Smooth muscle cell (in vitro differentiated cells): Measurements from ENCODE around the gene PPM1B. TPM values are rescaled to one million over a fixed set of nuclear protein-coding genes. Genes with fewer than 3 reads are reported as not detected.

Source experiments
- DNase-seq: peaks from one replicate; lab custom pipeline; 2025; ENCODE audit not compliant: unreplicated experiment; lab: John Stamatoyannopoulos, UW
- H2AFZ ChIP-seq: fragments of 200-600 bp; sonication (generic); 2 replicates; pipeline ENCODE4 v1.6.0; 2016; ENCODE audit warnings: antibody characterized with exemption, low read depth, mild to moderate bottlenecking
- H3F3A ChIP-seq: fragments of 200-600 bp; sonication (generic); 2 replicates; pipeline ENCODE4 v1.6.0; 2017; ENCODE audit warnings: antibody characterized with exemption, low read depth
- H3K27ac ChIP-seq: fragments of 200-600 bp; sonication (generic); 2 replicates; pipeline ENCODE4 v1.5.1; 2016; ENCODE audit warnings: low read depth, mild to moderate bottlenecking
- H3K27me3 ChIP-seq: fragments of 200-600 bp; sonication (generic); 2 replicates; pipeline ENCODE4 v1.6.1; 2016; ENCODE audit warnings: low read depth, mild to moderate bottlenecking
- H3K36me3 ChIP-seq: fragments of 200-600 bp; sonication (generic); 2 replicates; pipeline ENCODE4 v1.5.1; 2016; ENCODE audit warnings: low read depth
- H3K4me1 ChIP-seq: fragments of 200-600 bp; sonication (generic); 2 replicates; pipeline ENCODE4 v1.5.1; 2016; ENCODE audit warnings: low read depth
- H3K4me2 ChIP-seq: fragments of 200-600 bp; sonication (generic); 2 replicates; pipeline ENCODE4 v1.6.0; 2016; ENCODE audit warnings: mild to moderate bottlenecking
- H3K4me3 ChIP-seq: fragments of 200-600 bp; sonication (generic); 2 replicates; pipeline ENCODE4 v1.5.1; 2016; ENCODE audit warnings: mild to moderate bottlenecking
- H3K79me2 ChIP-seq: fragments of 200-600 bp; sonication (generic); 2 replicates; pipeline ENCODE4 v1.6.0; 2016; ENCODE audit warnings: low read depth, mild to moderate bottlenecking
- H3K9ac ChIP-seq: fragments of 200-600 bp; sonication (generic); 2 replicates; pipeline ENCODE4 v1.6.0; 2016; ENCODE audit warnings: low read depth
- H3K9me3 ChIP-seq: fragments of 200-600 bp; sonication (generic); replicated peaks from 2 replicates; pipeline ENCODE4 v1.5.1; 2016; ENCODE audit warnings: low read depth
- H4K20me1 ChIP-seq: fragments of 200-600 bp; sonication (generic); 2 replicates; pipeline ENCODE4 v1.6.0; 2016; ENCODE audit warnings: low read depth
- CTCF ChIP-seq: fragments of 200-600 bp; sonication (generic); IDR thresholded peaks from 2 replicates; pipeline ENCODE4 v1.5.1; 2017; ENCODE audit warnings: borderline replicate concordance, mild to moderate bottlenecking, antibody characterized with exemption; ENCODE audit not compliant: insufficient read depth, poor library complexity, severe bottlenecking
- WGBS: methylation state at CpG from one replicate; pipeline ENCODE4 v1.1.7; 2016; ENCODE audit warnings: low lambda C conversion rate; 5-methylcytosine and 5-hydroxymethylcytosine counted together
- polyA plus RNA-seq: library from polyadenylated mRNA; unstranded; fragments of >200 nt; fragmentation: Nextera tagmentation; extraction: Ambion mirVana; gene quantifications from 2 replicates; pipeline ENCODE4 v1.2.1, GENCODE V29; 2016
- total RNA-seq: library from RNA; depleted of rRNA; stranded (reverse); fragments of >200 nt; gene quantifications from 2 replicates; pipeline ENCODE4 v1.2.3, GENCODE V29; 2014

The PPM1B gene
- total and polyA plus RNA-seq, 2 experiments from 2014 or later = 20.8 to 27.0 TPM

GRCh38 chr2:44143701-44144100 is 25.0 kb upstream of the PPM1B start:
- H3K4me2 ChIP-seq = no peak overlapping the region
- WGBS = 83% methylated on average over 3 of the region's 3 CpGs
- no peaks in the 10 kb centered on the region for H3K79me2 ChIP-seq
- H3K27me3 ChIP-seq = no peaks in the 10 kb centered on the region
- no peaks in the 10 kb centered on the region for H3K4me1 ChIP-seq
- no peak overlapping the region for H3K4me3 ChIP-seq
- H3F3A ChIP-seq = no peaks in the 10 kb centered on the region
- no peaks in the 10 kb centered on the region for H3K9me3 ChIP-seq
- TF ChIP-seq CTCF = no peak
- H3K27ac ChIP-seq = no peak overlapping the region
- no peaks in the 10 kb centered on the region for H3K36me3 ChIP-seq
- H4K20me1 ChIP-seq = no peaks in the 10 kb centered on the region
- no peak overlapping the region for H2AFZ ChIP-seq
- DNase-seq = no peak
- H3K9ac ChIP-seq = no peak overlapping the region

- Histone ChIP-seq H4K20me1 (no peaks in the 10 kb centered on the region), H3K36me3 (no peaks in the 10 kb centered on the region), H3K27me3 (no peaks in the 10 kb centered on the region), H3K4me2 (no peak overlapping the region), H3K4me1 (no peaks in the 10 kb centered on the region), H3K27ac (no peak overlapping the region), H3K9me3 (no peaks in the 10 kb centered on the region), H3K79me2 (no peaks in the 10 kb centered on the region), H3K9ac (no peak overlapping the region), H2AFZ (no peak overlapping the region), H3K4me3 (no peak overlapping the region), H3F3A (no peaks in the 10 kb centered on the region)
- no peak for DNase-seq
- TF ChIP-seq CTCF = no peak
- WGBS = 90% methylated on average over 1 of the region's 1 CpG
Observed at GRCh38 chr2:44148999-44149398, 19.7 kb upstream of the PPM1B start.

- H3K4me1 ChIP-seq = no peaks in the 10 kb centered on the region
- no peak overlapping the region for H3K27ac ChIP-seq
- H3K9ac ChIP-seq = no peak overlapping the region
- H3K9me3 ChIP-seq = no peaks in the 10 kb centered on the region
- H3K4me2 ChIP-seq = no peak overlapping the region
- no peak overlapping the region for H2AFZ ChIP-seq
- H3K79me2 ChIP-seq = no peaks in the 10 kb centered on the region
- H3F3A ChIP-seq = peaks cover 4% of the 10 kb centered on the region
- no peak for DNase-seq
- no peak overlapping the region for H3K4me3 ChIP-seq
- no peaks in the 10 kb centered on the region for H4K20me1 ChIP-seq
- TF ChIP-seq CTCF = no peak
- WGBS = 86% methylated on average over 3 of the region's 3 CpGs
- H3K27me3 ChIP-seq = no peaks in the 10 kb centered on the region
- H3K36me3 ChIP-seq = no peaks in the 10 kb centered on the region
Observed at GRCh38 chr2:44150473-44150872, 18.2 kb upstream of the PPM1B start.

- no peak for DNase-seq
- H3K27me3 ChIP-seq = no peaks in the 10 kb centered on the region
Observed at GRCh38 chr2:44152865-44153669, 15.6 kb upstream of the PPM1B start.

More at GRCh38 chr2:44152865-44153669, 15.6 kb upstream of the PPM1B start:
- Histone ChIP-seq H3K9ac (no peak overlapping the region), H3K9me3 (no peaks in the 10 kb centered on the region), H3K79me2 (no peaks in the 10 kb centered on the region), H3K36me3 (no peaks in the 10 kb centered on the region), H3K4me3 (no peak overlapping the region), H3K4me1 (no peaks in the 10 kb centered on the region), H4K20me1 (no peaks in the 10 kb centered on the region), H3K4me2 (no peak overlapping the region), H3F3A (peaks cover 5% of the 10 kb centered on the region), H3K27ac (no peak overlapping the region), H2AFZ (no peak overlapping the region)
- WGBS = 96% methylated on average over 8 of the region's 8 CpGs
- TF ChIP-seq CTCF = no peak
